ENCODE results near the gene FOXO3. TPM values are rescaled to one million over a fixed set of nuclear protein-coding genes. Genes with fewer than 3 reads are reported as not detected.

The FOXO3 gene
- total and polyA plus RNA-seq, 2 donors (not counting 3 experiments of a cell fraction or from before 2014, with no cell fraction given) = 14.4 to 16.9 TPM

GRCh38 chr6:108672641-108673040 lies 111.9 kb downstream of the FOXO3 start:
- H2AFZ ChIP-seq (ENCODE audit: low read depth, low read length) = no peak overlapping the region
- H3K27ac ChIP-seq (ENCODE audit: insufficient read depth, low read depth, low read length) = no peak overlapping the region
- FAIRE-seq = no peak
- H3K4me2 ChIP-seq (ENCODE audit: insufficient read depth, low read length) = no peak overlapping the region
- TF ChIP-seq MAX (IDR thresholded peaks at IDR 0.05; ENCODE audit: insufficient read depth, insufficient read length) (no peak), POLR2A (IDR thresholded peaks at IDR 0.05; ENCODE audit: low read depth, low read length) (no peak), MYC (IDR thresholded peaks at IDR 0.05; ENCODE audit: low read depth, low read length) (no peak), POLR2AphosphoS5 (IDR thresholded peaks at IDR 0.05; ENCODE audit: insufficient read depth, low read depth, low read length) (no peak), JUN (IDR thresholded peaks at IDR 0.05; ENCODE audit: borderline replicate concordance, insufficient read depth, insufficient read length, low read depth) (no peak), GATA2 (IDR thresholded peaks at IDR 0.05; ENCODE audit: insufficient read depth, insufficient read length, low read depth, low read length) (no peak), FOS (IDR thresholded peaks at IDR 0.05; ENCODE audit: borderline replicate concordance, insufficient read depth, low read length) (no peak), EZH2 (IDR thresholded peaks at IDR 0.05; ENCODE audit: borderline replicate concordance, low read depth, low read length, severe bottlenecking) (no peak)
- H3K9me3 ChIP-seq (replicated peaks; ENCODE audit: control insufficient read depth, insufficient read depth, low read length) = no peaks in the 10 kb centered on the region
- dilution Hi-C loops (cut with MboI; ENCODE audit: extremely low pct_ligation_motif_present, low sequenced_read_pairs) (no loop called here), intact Hi-C loops (cut with micrococcal nuclease) (loop anchor here (5.0 kb wide), 1 partner anchor 85 kb away; no protein-coding TSS in a partner anchor)
- ChIA-PET POLR2A (no interaction called here), CTCF (interaction anchor here (0.5 kb wide), 1 partner anchor 193 kb away, joined by 3 read pairs; no protein-coding TSS in a partner anchor)
- no peaks in the 10 kb centered on the region for H3K27me3 ChIP-seq (ENCODE audit: control insufficient read depth in 2 of 2, insufficient read depth in 2 of 2, low read length in 2 of 2)
- peaks cover 11% of the 10 kb centered on the region for H3K4me1 ChIP-seq (ENCODE audit: control insufficient read depth, extremely low read depth, insufficient read depth, low read length)
- DNase-seq (ENCODE audit: low read depth, low spot score) = no peak
- no peaks in the 10 kb centered on the region for H3K9me1 ChIP-seq (replicated peaks; ENCODE audit: control insufficient read depth, extremely low read depth, insufficient read depth, low read length)
- H3K36me3 ChIP-seq (ENCODE audit: control insufficient read depth in 2 of 2, extremely low read depth in 1 of 2, insufficient read depth in 2 of 2, low read length in 2 of 2) = peaks cover 0 to 2% of the 10 kb centered on the region in 2 experiments
- BruUV-seq (replicated peaks) = no TSS peak
- H3K9ac ChIP-seq (replicated peaks; ENCODE audit: extremely low read depth, insufficient read depth, low read length) = no peak overlapping the region
- H3K4me3 ChIP-seq (replicated peaks in 1 of 3; ENCODE audit: insufficient read depth in 1 of 3, low read depth in 1 of 3, low read length in 3 of 3) = no peak overlapping the region
- no peaks in the 10 kb centered on the region for H3K79me2 ChIP-seq (ENCODE audit: control insufficient read depth, insufficient read depth, low read length)
- H4K20me1 ChIP-seq (replicated peaks; ENCODE audit: control insufficient read depth, extremely low read depth, insufficient read depth, low read length) = peaks cover 4% of the 10 kb centered on the region

- FAIRE-seq = no peak
- POLR2A ChIA-PET = no interaction called here
Measured at GRCh38 chr6:108673153-108673552, 112.4 kb downstream of the FOXO3 start.

More at GRCh38 chr6:108673153-108673552, 112.4 kb downstream of the FOXO3 start:
- Histone ChIP-seq H2AFZ (ENCODE audit: low read depth, low read length) (no peak overlapping the region), H3K4me3 (replicated peaks in 1 of 3; ENCODE audit: insufficient read depth in 1 of 3, low read depth in 1 of 3, low read length in 3 of 3) (no peak overlapping the region), H3K27me3 (ENCODE audit: control insufficient read depth in 2 of 2, insufficient read depth in 2 of 2, low read length in 2 of 2) (no peaks in the 10 kb centered on the region), H3K27ac (ENCODE audit: insufficient read depth, low read depth, low read length) (no peak overlapping the region), H3K9me1 (replicated peaks; ENCODE audit: control insufficient read depth, extremely low read depth, insufficient read depth, low read length) (no peaks in the 10 kb centered on the region), H3K4me2 (ENCODE audit: insufficient read depth, low read length) (no peak overlapping the region), H4K20me1 (replicated peaks; ENCODE audit: control insufficient read depth, extremely low read depth, insufficient read depth, low read length) (peaks cover 4% of the 10 kb centered on the region), H3K9ac (replicated peaks; ENCODE audit: extremely low read depth, insufficient read depth, low read length) (no peak overlapping the region), H3K4me1 (ENCODE audit: control insufficient read depth, extremely low read depth, insufficient read depth, low read length) (peaks cover 11% of the 10 kb centered on the region), H3K9me3 (replicated peaks; ENCODE audit: control insufficient read depth, insufficient read depth, low read length) (no peaks in the 10 kb centered on the region), H3K79me2 (ENCODE audit: control insufficient read depth, insufficient read depth, low read length) (no peaks in the 10 kb centered on the region), H3K36me3 (ENCODE audit: control insufficient read depth in 2 of 2, extremely low read depth in 1 of 2, insufficient read depth in 2 of 2, low read length in 2 of 2) (peaks cover 0 to 2% of the 10 kb centered on the region in 2 experiments)
- BruUV-seq (replicated peaks) = no TSS peak
- CTCF ChIA-PET = no interaction called here
- dilution Hi-C loops (cut with MboI; ENCODE audit: extremely low pct_ligation_motif_present, low sequenced_read_pairs) = no loop called here
- TF ChIP-seq GATA2 (IDR thresholded peaks at IDR 0.05; ENCODE audit: insufficient read depth, insufficient read length, low read depth, low read length) = no peak
- TF ChIP-seq POLR2AphosphoS5 (IDR thresholded peaks at IDR 0.05; ENCODE audit: insufficient read depth, low read depth, low read length) = no peak
- no peak for TF ChIP-seq FOS (IDR thresholded peaks at IDR 0.05; ENCODE audit: borderline replicate concordance, insufficient read depth, low read length)
- TF ChIP-seq POLR2A (IDR thresholded peaks at IDR 0.05; ENCODE audit: low read depth, low read length) = no peak
- TF ChIP-seq MAX (IDR thresholded peaks at IDR 0.05; ENCODE audit: insufficient read depth, insufficient read length) = no peak
- TF ChIP-seq CTCF (IDR thresholded peaks at IDR 0.05; ENCODE audit: extremely low read depth in 1 of 2, insufficient read depth in 1 of 2, low read depth in 1 of 2, low read length in 2 of 2) = no peak
- no peak for TF ChIP-seq MYC (IDR thresholded peaks at IDR 0.05; ENCODE audit: low read depth, low read length)
- no peak for TF ChIP-seq EZH2 (IDR thresholded peaks at IDR 0.05; ENCODE audit: borderline replicate concordance, low read depth, low read length, severe bottlenecking)
- no peak for TF ChIP-seq JUN (IDR thresholded peaks at IDR 0.05; ENCODE audit: borderline replicate concordance, insufficient read depth, insufficient read length, low read depth)
- DNase-seq (ENCODE audit: low read depth, low spot score) = no peak
- intact Hi-C loops (cut with micrococcal nuclease) = loop anchor here (5.0 kb wide), 1 partner anchor 86 kb away; no protein-coding TSS in a partner anchor
